Measurements from ENCODE around the gene SMIM26.

DNA sequence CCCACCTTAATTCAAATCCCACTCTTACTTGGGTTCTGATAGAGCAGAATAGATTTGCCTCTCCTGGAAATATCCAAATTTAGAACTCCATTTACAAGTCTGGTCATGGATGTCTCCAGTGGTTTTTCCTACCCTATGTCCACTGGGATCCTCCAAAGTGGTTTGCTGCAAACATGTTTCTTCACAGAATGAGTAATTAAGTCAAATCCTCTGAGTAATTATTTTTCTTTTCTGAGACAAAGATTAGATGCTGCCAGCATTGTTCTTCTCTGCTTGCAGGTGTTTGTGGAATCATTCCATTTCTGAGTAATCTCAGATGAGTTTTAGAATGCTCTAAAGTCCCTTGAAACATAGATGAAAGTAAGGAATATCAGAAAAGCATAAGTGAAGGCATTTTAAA, 42.5 kb downstream of the SMIM26 start:
- no peak for TF ChIP-seq CTCF (IDR thresholded peaks at IDR 0.05)
- TF ChIP-seq EZH2 (IDR thresholded peaks at IDR 0.05): no peak
- no peak for TF ChIP-seq EZH2phosphoT487 (IDR thresholded peaks at IDR 0.05)
